Body of pancreas (tissue), 4 donors: ENCODE results near the gene LDLRAP1. TPM values are rescaled to one million over a fixed set of nuclear protein-coding genes. Genes with fewer than 3 reads are reported as not detected.

ENCODE experiments used
- ATAC-seq: fragments of 150-250 bp; one replicate; pipeline ENCODE4 v1.9.1; 2016
- DNase-seq, 4 donors: peaks; one replicate each; pipeline ENCODE4 v3.0.0-alpha.2; 2019
- H3K27ac ChIP-seq, 4 donors: fragments of 200-600 bp; sonication (generic); 1 replicate in 3 of 4; 2 replicates in 1 of 4; pipeline versions ENCODE4 v1.5.1 to v1.6.1; 2016 to 2019; ENCODE audit warnings: mild to moderate bottlenecking in 1 of 4, mixed read lengths in 1 of 4, moderate library complexity in 1 of 4
- H3K27me3 ChIP-seq, 2 donors: fragments of 200-600 bp; sonication (generic); one replicate each; pipeline ENCODE4 v1.6.0; 2016; ENCODE audit warnings: mild to moderate bottlenecking in 1 of 2
- H3K36me3 ChIP-seq, 2 donors: fragments of 200-600 bp; sonication (generic); replicated peaks in 1 of 2; 2 replicates each; pipeline ENCODE4 v1.5.1; 2016; ENCODE audit warnings: low read depth in 2 of 2; ENCODE audit not compliant: insufficient read depth in 1 of 2
- H3K4me1 ChIP-seq: fragments of 200-600 bp; sonication (generic); one replicate; pipeline ENCODE4 v1.6.0; 2016
- H3K4me3 ChIP-seq, 2 donors: fragments of 200-600 bp; sonication (generic); 1 replicate in 1 of 2; 2 replicates in 1 of 2; pipeline ENCODE4 v1.5.1; 2016 to 2019
- H3K9me3 ChIP-seq, 3 donors: fragments of 200-600 bp; sonication (generic); 1 replicate in 2 of 3; 2 replicates in 1 of 3; pipeline ENCODE4 v1.5.1; 2016
- CTCF ChIP-seq, 7 experiments: fragments of 450-650 bp in 4 of 7; fragments of 200-600 bp in 3 of 7; sonication (generic) in 3 of 7; IDR thresholded peaks; one replicate each; pipeline ENCODE4 v1.5.1; 2016 to 2019; ENCODE audit warnings: antibody characterized with exemption in 7 of 7
- POLR2A ChIP-seq, 3 donors: fragments of 450-650 bp; IDR thresholded peaks; one replicate each; pipeline ENCODE4 v1.6.1; 2016; ENCODE audit warnings: antibody characterized with exemption in 3 of 3, mild to moderate bottlenecking in 2 of 3
- WGBS, 2 donors: methylation state at CpG; one replicate each; pipeline ENCODE4 v1.1.5; 2017; 5-methylcytosine and 5-hydroxymethylcytosine counted together
- intact Hi-C: fragments of 100-400 bp; cut with DNase I; formaldehyde crosslinking; loops from one replicate; pipeline ENCODE4 v1.15.1; 2023
- total RNA-seq, 2 donors: library from RNA; depleted of rRNA; stranded (reverse); fragments of >200 nt; gene quantifications; one replicate each; pipeline ENCODE4 v1.1.0, GENCODE V29; 2016

LDLRAP1 gene
- 10 to 100 TPM; 20.8 to 23.7 TPM for total RNA-seq

GRCh38 chr1:25543425-25544242, at the start of gene LDLRAP1:
Gene LDLRAP1, plus strand, starts transcription at chr1:25543606. Its CDS starts 93 bp downstream, at chr1:25543699.
- DNase-seq (peak; percentile 73 to 80 (median 78)), ATAC-seq (peak; percentile 90)
- TF ChIP-seq CTCF (IDR thresholded peaks at IDR 0.05) (peak in 1 of 7 experiments; percentile 4), POLR2A (IDR thresholded peaks at IDR 0.05) (peak; percentile 66 to 95 (median 75))
- H3K36me3 ChIP-seq, result no peaks in the 10 kb centered on the region
- no peaks in the 10 kb centered on the region for H3K9me3 ChIP-seq
- H3K4me1 ChIP-seq, result peaks cover 55% of the 10 kb centered on the region
- peak within 1 kb of the TSS; percentile 89 to 96 (median 92) for H3K27ac ChIP-seq
- 1% methylated on average over 42 of the region's 99 CpGs; no CpG with 5 or more reads in 1 of the 2 donors for WGBS, 2 donors
- H3K27me3 ChIP-seq, result no peaks in the 10 kb centered on the region
- intact Hi-C loops, result no loop called here
- H3K4me3 ChIP-seq, result peak within 1 kb of the TSS; percentile 43 to 78

- ATAC-seq (no peak), DNase-seq (no peak)
- H3K36me3 ChIP-seq, result peaks cover 2 to 30% of the 10 kb centered on the region in 2 donors
- TF ChIP-seq CTCF (IDR thresholded peaks at IDR 0.05) (no peak), POLR2A (IDR thresholded peaks at IDR 0.05) (no peak)
- no peaks in the 10 kb centered on the region for H3K4me1 ChIP-seq
- WGBS, 2 donors, result 54 to 55% methylated on average over 3 of the region's 3 CpGs
- no peak overlapping the region for H3K27ac ChIP-seq
- intact Hi-C loops, result no loop called here
- no peaks in the 10 kb centered on the region for H3K9me3 ChIP-seq
- no peak overlapping the region for H3K4me3 ChIP-seq
- H3K27me3 ChIP-seq, result no peaks in the 10 kb centered on the region
Measured at GRCh38 chr1:25494952-25495351, 48.5 kb upstream of the LDLRAP1 start.

- H3K27ac ChIP-seq, result no peak overlapping the region
- 32 to 41% methylated on average over 1 of the region's 1 CpG for WGBS, 2 donors
- no peak for ATAC-seq
- H3K27me3 ChIP-seq, result no peaks in the 10 kb centered on the region
- no peaks in the 10 kb centered on the region for H3K4me1 ChIP-seq
- no peak for TF ChIP-seq POLR2A (IDR thresholded peaks at IDR 0.05)
- TF ChIP-seq CTCF (IDR thresholded peaks at IDR 0.05), result no peak
- no peak overlapping the region for H3K4me3 ChIP-seq
- no peak for DNase-seq
- intact Hi-C loops, result loop anchor here (5.0 kb wide), 1 partner anchor 307 kb away; no protein-coding TSS in a partner anchor
- H3K36me3 ChIP-seq, result peaks cover 2 to 11% of the 10 kb centered on the region in 2 donors
- no peaks in the 10 kb centered on the region for H3K9me3 ChIP-seq
Measured at GRCh38 chr1:25500694-25501093, 42.7 kb upstream of the LDLRAP1 start.

- DNase-seq (no peak), ATAC-seq (no peak)
- TF ChIP-seq CTCF (IDR thresholded peaks at IDR 0.05) (peak in 1 of 7 experiments; percentile 3), POLR2A (IDR thresholded peaks at IDR 0.05) (no peak)
- intact Hi-C loops, result loop anchor here (5.0 kb wide), 1 partner anchor 306 kb away; no protein-coding TSS in a partner anchor
- H3K4me1 ChIP-seq, result no peaks in the 10 kb centered on the region
- no peak overlapping the region for H3K27ac ChIP-seq
- peaks cover 2 to 11% of the 10 kb centered on the region in 2 donors for H3K36me3 ChIP-seq
- H3K9me3 ChIP-seq, result no peaks in the 10 kb centered on the region
- 62 to 66% methylated on average over 5 to 7 of the region's 7 CpGs for WGBS, 2 donors
- H3K4me3 ChIP-seq, result no peak overlapping the region
- H3K27me3 ChIP-seq, result no peaks in the 10 kb centered on the region
Measured at GRCh38 chr1:25501235-25502058, 42.0 kb upstream of the LDLRAP1 start.
